ENCODE measurements around the gene RNF121.

RNF121 gene

GRCh38 chr11:71997594-71997993 is 68.7 kb downstream of the RNF121 start:
- Histone ChIP-seq H3K9me2 (replicated peaks; ENCODE audit: insufficient read depth, low read length) (no peaks in the 10 kb centered on the region), H3K4me2 (ENCODE audit: low read depth, low read length) (no peak overlapping the region), H3K79me2 (ENCODE audit: low read length) (no peaks in the 10 kb centered on the region), H3K36me3 (replicated peaks; ENCODE audit: insufficient read depth, low read length) (no peaks in the 10 kb centered on the region), H3F3A (ENCODE audit: insufficient read depth, low read length) (no peaks in the 10 kb centered on the region), H3K27me3 (replicated peaks; ENCODE audit: insufficient read depth, low read length) (no peaks in the 10 kb centered on the region), H2AFZ (ENCODE audit: low read length) (no peak overlapping the region), H3K9ac (ENCODE audit: low read length) (no peak overlapping the region), H3K9me3 (replicated peaks; ENCODE audit: insufficient read depth, low read length) (no peaks in the 10 kb centered on the region), H3K4me1 (ENCODE audit: low read length) (no peaks in the 10 kb centered on the region), H4K20me1 (ENCODE audit: insufficient read depth, low read length) (no peaks in the 10 kb centered on the region), H3K27ac (ENCODE audit: low read length) (no peak overlapping the region), H3K4me3 (ENCODE audit: low read length) (no peak overlapping the region)
- DNase-seq: no peak
- TF ChIP-seq CTCF (IDR thresholded peaks at IDR 0.05; ENCODE audit: low read length) (no peak), EZH2 (optimal IDR thresholded peaks at IDR 0.05; ENCODE audit: low read depth, low read length) (no peak), EZH2phosphoT487 (IDR thresholded peaks at IDR 0.05; ENCODE audit: low read length) (no peak)

- Histone ChIP-seq H4K20me1 (ENCODE audit: insufficient read depth, low read length) (no peaks in the 10 kb centered on the region), H3K4me3 (ENCODE audit: low read length) (no peak overlapping the region), H3K9me2 (replicated peaks; ENCODE audit: insufficient read depth, low read length) (no peaks in the 10 kb centered on the region), H3F3A (ENCODE audit: insufficient read depth, low read length) (no peaks in the 10 kb centered on the region), H2AFZ (ENCODE audit: low read length) (no peak overlapping the region), H3K79me2 (ENCODE audit: low read length) (no peaks in the 10 kb centered on the region), H3K36me3 (replicated peaks; ENCODE audit: insufficient read depth, low read length) (no peaks in the 10 kb centered on the region), H3K9ac (ENCODE audit: low read length) (no peak overlapping the region), H3K4me1 (ENCODE audit: low read length) (no peaks in the 10 kb centered on the region), H3K4me2 (ENCODE audit: low read depth, low read length) (no peak overlapping the region), H3K27me3 (replicated peaks; ENCODE audit: insufficient read depth, low read length) (no peaks in the 10 kb centered on the region), H3K27ac (ENCODE audit: low read length) (no peak overlapping the region), H3K9me3 (replicated peaks; ENCODE audit: insufficient read depth, low read length) (no peaks in the 10 kb centered on the region)
- DNase-seq: no peak
- no peak for TF ChIP-seq EZH2 (optimal IDR thresholded peaks at IDR 0.05; ENCODE audit: low read depth, low read length)
- TF ChIP-seq CTCF (IDR thresholded peaks at IDR 0.05; ENCODE audit: low read length): no peak
- TF ChIP-seq EZH2phosphoT487 (IDR thresholded peaks at IDR 0.05; ENCODE audit: low read length): no peak
These were observed 69.2 kb downstream of the RNF121 start for GRCh38 chr11:71998061-71998460.

- Histone ChIP-seq H3K36me3 (replicated peaks; ENCODE audit: insufficient read depth, low read length) (no peaks in the 10 kb centered on the region), H3F3A (ENCODE audit: insufficient read depth, low read length) (no peaks in the 10 kb centered on the region), H3K79me2 (ENCODE audit: low read length) (no peaks in the 10 kb centered on the region), H3K27me3 (replicated peaks; ENCODE audit: insufficient read depth, low read length) (no peaks in the 10 kb centered on the region), H3K4me3 (ENCODE audit: low read length) (no peak within 1 kb of the TSS), H3K9me2 (replicated peaks; ENCODE audit: insufficient read depth, low read length) (no peaks in the 10 kb centered on the region), H3K9ac (ENCODE audit: low read length) (no peak within 1 kb of the TSS), H3K27ac (ENCODE audit: low read length) (no peak within 1 kb of the TSS), H4K20me1 (ENCODE audit: insufficient read depth, low read length) (no peaks in the 10 kb centered on the region), H2AFZ (ENCODE audit: low read length) (no peak within 1 kb of the TSS), H3K4me2 (ENCODE audit: low read depth, low read length) (no peak within 1 kb of the TSS), H3K4me1 (ENCODE audit: low read length) (no peaks in the 10 kb centered on the region), H3K9me3 (replicated peaks; ENCODE audit: insufficient read depth, low read length) (no peaks in the 10 kb centered on the region)
- no peak for DNase-seq
- no peak for TF ChIP-seq EZH2phosphoT487 (IDR thresholded peaks at IDR 0.05; ENCODE audit: low read length)
- no peak for TF ChIP-seq EZH2 (optimal IDR thresholded peaks at IDR 0.05; ENCODE audit: low read depth, low read length)
- no peak for TF ChIP-seq CTCF (IDR thresholded peaks at IDR 0.05; ENCODE audit: low read length)
These were observed 69.9 kb downstream of the RNF121 start, which contains the start of gene IL18BP for GRCh38 chr11:71998649-71999310. Gene IL18BP (plus strand): TSS chr11:71998909. CDS start chr11:71999985, 1,076 bp downstream.

All from MM.1S (cell line).